Esophagus muscularis mucosa (tissue), 4 donors: Measurements from ENCODE around the gene KCNE5.

Source experiments
- CTCF ChIP-seq, 3 experiments: fragments of 200-600 bp in 2 of 3; fragments of 450-650 bp in 1 of 3; sonication (generic) in 2 of 3; IDR thresholded peaks; one replicate each; pipeline ENCODE4 v1.5.1; 2017 to 2019; ENCODE audit warnings: antibody characterized with exemption in 3 of 3, mild to moderate bottlenecking in 2 of 3, moderate library complexity in 1 of 3
- EP300 ChIP-seq: sonication (generic); formaldehyde crosslinking; IDR thresholded peaks from one replicate; pipeline ENCODE4 v1.6.1; 2017; ENCODE audit warnings: antibody characterized with exemption
- POLR2A ChIP-seq: fragments of 450-650 bp; IDR thresholded peaks from one replicate; pipeline ENCODE4 v1.6.1; 2017; ENCODE audit warnings: antibody characterized with exemption, moderate library complexity, mild to moderate bottlenecking, low read depth

- TF ChIP-seq CTCF (IDR thresholded peaks at IDR 0.05) (no peak), EP300 (no peak), POLR2A (no peak)
Measured at GRCh38 chrX:109619771-109620170, 5.2 kb downstream of the KCNE5 start.
